Inflammatory macrophage treated with lipopolysaccharide for 1 hour (primary cell): ENCODE results near the gene TECR.
"Not testable (repeated sequence)": the region's sequence is repeated elsewhere in the genome, so short reads cannot be mapped to it uniquely, and the experiment has no call there.

ENCODE experiments used
- DNase-seq, 2 donors: peaks; one replicate each; pipeline ENCODE4 v3.0.0-alpha.2; 2020 to 2022

Gene TECR

DNA sequence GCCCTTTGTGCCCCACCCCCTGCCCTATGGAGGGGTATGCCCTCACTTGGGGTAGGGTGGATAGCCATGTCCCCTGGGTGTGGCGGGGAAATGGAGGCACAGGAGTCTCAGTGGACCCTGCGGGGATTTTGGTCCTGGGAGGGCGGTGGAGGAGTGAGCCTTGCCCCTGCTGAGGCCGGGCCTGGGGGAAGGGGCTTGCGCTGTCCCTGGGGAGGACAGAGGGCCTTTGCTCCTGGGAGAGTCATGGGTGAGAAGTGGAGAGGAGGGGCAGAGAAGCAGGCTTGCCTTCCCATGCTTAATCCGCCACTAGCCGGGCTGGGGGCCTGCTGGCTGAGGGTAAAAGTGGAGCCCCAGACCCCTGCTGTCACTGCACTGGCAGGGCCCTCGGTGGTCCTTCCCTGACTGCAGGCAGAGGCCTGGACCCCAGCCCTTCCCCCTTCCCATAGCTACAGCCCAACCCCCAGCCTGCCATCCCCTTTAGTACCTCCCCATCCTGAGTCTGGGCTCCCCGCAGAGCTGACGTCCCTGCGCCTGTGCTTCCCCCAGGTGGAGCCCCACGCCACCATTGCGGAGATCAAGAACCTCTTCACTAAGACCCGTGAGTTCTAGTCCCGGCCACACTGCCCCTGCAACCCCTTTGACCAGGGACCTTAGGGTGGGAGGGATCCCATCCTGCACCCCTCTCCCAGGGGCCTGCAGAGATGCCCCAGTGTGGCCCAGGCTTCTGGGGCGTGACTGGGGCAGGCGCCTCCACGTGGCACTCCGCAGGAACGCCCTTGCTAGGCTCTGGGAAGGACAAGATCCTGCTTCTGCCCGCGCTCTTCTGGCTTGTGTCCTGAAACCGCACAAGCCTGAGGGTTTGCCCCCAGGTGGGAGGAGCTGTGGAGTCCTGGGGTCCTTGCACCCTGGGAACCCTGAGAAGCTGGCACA, 33.5 kb downstream of the TECR start:
- no peak for DNase-seq

DNA sequence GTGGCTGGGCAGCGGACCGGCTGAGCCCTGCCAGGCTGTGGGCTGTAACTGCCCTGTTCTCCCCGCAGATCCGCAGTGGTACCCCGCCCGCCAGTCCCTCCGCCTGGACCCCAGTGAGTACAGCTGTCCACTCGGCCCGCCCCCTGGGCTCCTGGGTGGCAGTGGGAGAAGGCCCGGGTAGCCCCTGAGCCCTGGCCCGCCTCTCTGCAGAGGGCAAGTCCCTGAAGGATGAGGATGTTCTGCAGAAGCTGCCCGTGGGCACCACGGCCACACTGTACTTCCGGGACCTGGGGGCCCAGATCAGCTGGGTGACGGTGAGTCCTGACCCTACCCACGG, 34.2 kb downstream of the TECR start:
- DNase-seq: no peak

DNA sequence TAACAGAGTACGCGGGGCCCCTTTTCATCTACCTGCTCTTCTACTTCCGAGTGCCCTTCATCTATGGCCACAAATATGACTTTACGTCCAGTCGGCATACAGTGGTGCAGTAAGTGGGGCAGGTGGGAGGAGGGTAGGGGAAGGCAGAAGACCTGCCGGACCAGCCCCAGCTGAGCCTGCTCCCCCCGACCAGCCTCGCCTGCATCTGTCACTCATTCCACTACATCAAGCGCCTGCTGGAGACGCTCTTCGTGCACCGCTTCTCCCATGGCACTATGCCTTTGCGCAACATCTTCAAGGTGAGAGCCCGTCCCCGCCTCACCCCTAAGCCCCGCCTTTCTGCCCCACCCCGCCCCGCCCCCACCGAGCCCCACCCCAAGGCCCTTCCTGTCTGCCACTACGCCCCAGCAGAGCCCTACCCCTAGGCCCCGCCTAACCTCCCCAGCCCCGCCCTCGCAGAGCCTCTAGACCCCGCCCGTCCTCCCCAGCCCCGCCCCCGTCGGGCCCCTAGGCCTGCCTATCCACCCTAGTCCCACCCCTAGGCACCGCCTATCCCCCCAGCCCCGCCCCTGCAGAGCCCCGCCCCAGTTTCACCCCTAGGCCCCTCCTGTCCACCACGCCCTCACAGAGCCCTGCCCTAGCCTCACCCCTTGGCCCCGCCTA, 34.7 kb downstream of the TECR start:
- peak in 1 of 2 donors; percentile 11 for DNase-seq

DNA sequence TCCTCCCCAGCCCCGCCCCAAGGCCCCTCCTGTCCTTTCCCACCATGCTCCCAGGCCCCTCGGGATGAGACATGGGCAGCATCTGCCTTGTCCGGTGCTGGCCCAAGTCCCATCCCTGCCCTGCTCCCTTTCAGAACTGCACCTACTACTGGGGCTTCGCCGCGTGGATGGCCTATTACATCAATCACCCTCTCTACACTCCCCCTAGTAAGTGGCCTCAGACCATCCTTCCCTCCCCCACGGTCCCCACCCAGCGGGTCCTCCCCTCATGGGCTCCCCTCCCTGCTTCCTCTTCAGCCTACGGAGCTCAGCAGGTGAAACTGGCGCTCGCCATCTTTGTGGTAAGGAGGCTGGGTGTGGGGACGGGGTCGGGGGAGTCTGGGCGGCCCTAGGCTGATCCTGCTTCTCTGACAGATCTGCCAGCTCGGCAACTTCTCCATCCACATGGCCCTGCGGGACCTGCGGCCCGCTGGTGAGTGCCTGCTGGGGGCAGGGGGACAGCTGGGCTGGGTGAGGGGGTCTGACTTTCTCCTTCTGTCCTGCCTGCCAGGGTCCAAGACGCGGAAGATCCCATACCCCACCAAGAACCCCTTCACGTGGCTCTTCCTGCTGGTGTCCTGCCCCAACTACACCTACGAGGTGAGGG, 35.4 kb downstream of the TECR start:
- not testable (repeated sequence) for DNase-seq

DNA sequence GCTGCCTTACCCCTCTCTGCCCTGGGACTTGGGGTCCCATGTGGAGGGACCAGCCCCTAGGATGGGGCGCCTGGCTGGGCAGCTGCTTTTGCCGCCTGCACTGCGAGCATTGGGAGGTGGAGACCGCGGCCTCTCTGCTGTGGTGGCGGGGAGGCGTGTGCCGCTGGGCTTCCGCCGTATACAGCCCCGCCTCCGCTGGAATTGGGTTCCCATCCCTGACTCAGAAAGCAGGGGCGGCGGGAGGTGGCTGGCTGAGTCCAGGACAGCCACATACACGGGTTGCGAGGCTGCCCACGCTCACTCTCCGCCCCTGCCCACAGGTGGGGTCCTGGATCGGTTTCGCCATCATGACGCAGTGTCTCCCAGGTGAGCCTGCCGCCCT, 35.9 kb downstream of the TECR start:
- no peak for DNase-seq

DNA sequence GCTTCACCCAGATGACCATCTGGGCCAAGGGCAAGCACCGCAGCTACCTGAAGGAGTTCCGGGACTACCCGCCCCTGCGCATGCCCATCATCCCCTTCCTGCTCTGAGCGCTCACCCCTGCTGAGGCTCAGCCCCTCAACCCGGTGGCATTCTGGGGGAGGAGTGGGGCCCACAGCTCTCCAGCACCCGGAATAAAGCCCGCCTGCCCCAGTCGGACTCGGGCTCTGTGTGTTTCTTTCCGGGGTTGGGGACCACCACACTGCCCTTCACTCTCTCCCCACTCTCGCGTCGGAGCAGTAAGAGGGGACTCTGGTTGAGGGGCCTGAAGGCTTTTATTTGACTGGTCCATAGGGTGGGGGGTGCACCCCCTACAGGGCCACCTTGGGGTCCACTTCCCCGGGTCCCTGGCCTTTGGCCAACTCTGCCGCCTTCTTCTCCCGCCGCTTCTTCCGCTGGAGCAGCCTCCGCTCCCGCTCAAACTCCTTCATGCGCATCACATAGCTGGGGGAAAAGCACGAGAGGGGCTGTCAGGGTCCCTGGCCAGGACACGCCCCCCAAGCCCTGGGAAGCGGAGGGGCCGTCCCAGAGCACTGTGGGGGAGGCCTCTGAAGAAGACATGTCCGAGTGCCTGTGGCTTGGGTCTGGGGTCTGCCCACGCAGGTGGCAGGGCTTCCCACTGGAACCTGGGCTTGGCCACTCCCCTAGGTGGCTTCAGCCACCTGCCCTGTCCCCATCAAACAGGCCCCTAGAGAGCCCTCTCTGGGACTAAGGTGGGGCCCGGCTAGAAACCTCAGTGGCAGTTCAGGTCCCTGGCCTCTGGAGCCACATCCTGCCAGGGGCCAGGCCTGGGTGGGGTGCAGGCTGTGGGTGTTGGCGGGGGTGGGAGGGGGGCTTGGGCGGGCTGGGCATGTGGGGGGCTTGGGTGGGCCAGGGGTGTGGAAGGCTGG, 36.6 kb downstream of the TECR start:
- no peak for DNase-seq

DNA sequence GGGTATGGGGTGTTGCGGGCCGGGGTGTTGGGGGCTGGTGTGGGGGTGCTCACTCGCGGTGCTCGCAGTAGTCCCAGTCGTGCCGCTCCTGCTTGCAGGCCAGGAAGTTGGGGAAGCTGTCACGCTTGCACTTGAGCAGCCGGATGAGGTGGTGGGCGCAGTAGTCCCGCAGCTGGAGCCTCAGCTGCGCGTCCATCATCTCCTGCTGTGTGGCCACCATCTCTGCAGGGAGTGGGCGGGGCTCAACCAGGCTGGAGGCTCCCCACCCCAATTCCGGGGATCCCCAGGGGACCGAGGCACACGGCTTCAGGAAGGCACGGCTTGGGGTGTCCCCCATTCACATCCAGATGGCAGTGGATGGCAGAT, 37.3 kb downstream of the TECR start:
- no peak for DNase-seq

DNA sequence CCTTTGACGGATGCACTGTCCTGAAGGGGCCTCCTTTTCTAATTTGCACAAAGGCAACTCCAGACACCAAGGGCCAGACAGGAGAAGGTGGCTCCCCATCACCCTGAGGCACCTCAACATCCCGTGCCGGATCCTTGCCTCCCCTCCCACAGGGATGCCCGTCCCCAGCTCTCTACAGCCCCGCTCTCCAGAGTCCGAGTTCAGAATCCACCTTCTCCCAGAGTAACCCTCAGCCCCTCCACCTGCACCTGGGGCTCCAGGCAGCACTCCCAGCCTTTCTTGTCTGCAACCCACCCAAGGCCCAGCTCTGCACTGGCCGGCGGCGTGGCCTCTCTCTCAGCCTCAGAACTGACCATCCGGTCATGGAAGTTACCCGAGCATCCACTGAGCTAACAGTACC, 37.7 kb downstream of the TECR start:
- no peak for DNase-seq

DNA sequence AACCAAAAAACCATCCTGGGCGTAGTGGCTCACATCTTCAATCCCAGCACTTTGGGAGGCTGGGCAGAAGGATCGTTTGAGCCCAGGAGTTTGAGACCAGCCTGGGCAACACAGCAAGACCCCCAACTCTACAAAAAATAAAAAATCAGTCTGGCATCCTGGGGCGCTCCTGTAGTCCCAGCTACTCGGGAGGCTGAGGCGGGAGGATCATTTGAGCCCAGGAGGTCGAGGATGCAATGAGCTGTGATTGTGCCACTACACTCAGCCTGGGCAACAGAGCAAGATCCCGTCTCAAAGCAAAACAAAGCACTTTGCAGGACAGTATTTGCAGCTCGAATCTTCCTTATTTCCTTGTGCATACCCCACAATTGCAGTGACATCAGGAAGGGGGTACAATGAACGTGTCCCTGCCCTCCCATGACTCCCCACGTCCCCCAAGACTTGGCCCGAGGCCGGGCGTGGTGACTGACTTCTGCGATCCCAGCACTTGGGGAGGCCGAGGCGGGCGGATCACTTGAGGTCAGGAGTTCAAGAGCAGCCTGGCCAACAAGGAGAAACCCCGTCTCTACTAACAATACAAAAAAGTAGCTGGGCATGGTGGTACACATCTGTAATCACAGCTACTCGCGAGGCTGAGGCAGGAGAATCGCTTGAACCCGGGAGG, 41.6 kb downstream of the TECR start:
- no peak for DNase-seq

DNA sequence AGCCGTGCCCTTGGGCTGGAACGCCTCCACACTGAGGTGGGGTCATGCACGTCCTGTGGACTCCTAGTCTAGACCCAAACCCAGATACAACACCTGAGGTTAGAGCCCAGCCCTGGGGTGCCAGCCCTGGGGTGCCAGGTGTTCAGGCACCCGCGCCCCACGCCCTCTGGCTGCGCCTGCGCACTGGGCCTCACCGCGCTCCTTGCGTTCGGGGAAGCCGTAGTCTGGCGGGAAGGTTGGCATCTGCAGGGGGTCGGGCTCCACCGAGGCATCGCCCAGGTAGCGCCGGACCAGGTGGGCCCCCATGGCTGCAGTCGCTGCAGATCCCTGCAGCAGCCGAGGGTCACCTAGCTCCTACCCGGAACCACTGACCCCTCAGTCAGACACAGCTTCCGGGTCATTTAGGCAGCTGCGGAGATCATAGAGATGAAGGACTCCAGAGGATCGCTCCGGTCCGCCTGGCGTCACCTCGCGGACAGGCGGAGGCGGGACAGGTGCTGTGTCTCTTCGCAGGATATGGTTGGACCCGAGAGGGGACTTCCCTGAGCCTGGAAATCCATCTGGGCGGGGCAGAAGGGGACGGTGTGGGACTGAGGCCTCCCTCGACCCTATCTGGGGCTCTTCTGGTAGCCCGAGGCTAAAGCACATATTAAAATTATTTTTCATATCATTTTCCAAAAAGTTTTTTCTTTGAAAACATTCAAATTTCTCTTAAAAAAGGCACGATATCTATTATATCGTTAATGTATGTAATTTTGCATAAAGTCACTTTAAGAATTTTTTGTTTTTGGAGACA, 42.5 kb downstream of the TECR start, which contains the start of gene NDUFB7:
Gene NDUFB7, minus strand, starts transcription at position 372 of the 796 bp plus-strand sequence. Its CDS starts 66 bp downstream, at position 306.
- DNase-seq: peak; percentile 95 to 96

DNA sequence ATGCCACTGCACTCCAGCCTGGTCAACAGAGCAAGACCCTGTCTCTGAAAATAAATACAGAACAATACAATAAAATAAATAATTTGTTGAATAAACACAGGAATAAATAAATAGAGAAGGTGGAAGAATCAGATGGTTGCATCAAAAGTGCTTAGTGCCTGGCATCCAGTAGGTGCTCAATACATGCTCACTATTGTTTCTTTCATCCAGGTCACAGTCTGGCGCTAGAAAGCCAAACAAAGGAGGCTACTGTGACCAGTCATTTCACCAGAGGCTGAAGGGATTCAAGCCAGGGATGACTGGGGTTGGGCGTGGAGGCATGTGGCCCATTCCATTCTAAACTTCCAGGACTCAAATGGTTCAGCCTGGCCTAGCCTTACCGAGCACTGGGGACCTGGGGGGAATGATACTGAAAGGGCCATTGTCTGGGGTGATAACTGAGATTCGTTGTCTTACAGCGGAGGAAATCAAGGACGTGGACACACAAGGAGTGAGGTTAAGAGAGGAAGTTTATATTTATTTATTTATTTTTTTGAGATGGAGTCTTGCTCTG, 46.1 kb downstream of the TECR start:
- DNase-seq: no peak

DNA sequence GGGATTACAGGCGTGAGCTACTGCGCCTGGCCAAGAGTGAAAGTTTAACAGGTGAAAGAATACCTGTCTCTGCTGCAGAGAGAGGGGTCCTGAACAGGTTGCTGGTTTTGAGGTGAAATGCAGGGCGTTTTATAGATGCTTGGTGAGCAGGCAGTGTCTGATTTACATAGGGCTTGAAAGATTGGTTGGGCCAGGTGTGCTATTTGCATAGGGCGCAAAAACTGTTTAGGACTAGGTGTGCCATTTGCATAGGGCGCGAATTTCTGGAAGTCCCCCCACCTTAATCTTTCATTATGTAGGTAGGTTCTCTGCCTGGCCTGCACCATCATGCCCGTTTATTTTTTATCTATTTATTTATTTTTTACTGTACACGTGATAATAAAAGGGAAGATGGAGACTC, 47.0 kb downstream of the TECR start:
- no peak for DNase-seq

DNA sequence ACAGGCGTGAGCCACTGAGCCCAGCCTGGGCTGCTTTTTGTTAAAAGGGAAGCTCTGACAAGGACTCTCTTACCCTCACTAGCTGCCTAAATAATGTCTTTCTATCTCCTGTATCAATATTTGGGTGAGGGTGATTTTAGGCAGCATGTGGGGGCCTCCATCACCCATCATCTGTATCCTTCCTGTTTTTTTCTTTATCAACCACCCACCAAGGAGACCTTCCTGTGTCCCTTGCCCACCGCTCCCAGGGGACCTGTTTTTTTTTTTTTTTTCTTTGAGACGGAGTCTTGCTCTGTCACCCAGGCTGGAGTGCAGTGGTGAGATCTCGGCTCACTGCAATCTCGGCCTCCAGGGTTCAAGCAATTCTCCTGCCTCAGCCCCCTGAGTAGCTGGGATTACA, 47.9 kb downstream of the TECR start:
- DNase-seq: no peak

DNA sequence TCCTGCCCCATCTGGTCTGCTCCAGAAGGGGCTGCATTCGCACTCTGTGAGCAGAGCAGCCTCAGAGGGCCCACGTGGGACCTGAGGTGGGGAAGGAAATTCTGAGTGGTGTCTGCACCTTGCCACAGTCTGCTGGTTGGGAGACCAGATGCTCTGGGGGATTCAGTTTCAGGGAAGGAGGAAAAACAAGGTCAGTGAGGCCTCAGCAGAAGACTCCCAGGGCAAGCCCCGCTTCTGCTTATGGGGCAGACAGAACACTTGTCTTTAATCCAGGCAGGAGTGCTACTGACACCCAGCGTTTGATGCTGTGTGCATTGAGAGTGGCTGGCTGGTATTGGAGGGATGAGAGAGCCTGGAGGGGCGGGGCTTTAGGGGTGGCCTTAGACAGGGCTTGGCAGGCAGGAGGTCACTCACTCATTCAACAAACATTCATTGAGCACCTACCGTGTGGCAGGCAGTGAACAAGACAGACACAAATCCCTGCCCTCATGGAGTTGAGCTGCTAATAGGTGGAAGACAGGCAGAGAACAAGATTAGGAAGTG, 48.6 kb downstream of the TECR start:
- no peak for DNase-seq

DNA sequence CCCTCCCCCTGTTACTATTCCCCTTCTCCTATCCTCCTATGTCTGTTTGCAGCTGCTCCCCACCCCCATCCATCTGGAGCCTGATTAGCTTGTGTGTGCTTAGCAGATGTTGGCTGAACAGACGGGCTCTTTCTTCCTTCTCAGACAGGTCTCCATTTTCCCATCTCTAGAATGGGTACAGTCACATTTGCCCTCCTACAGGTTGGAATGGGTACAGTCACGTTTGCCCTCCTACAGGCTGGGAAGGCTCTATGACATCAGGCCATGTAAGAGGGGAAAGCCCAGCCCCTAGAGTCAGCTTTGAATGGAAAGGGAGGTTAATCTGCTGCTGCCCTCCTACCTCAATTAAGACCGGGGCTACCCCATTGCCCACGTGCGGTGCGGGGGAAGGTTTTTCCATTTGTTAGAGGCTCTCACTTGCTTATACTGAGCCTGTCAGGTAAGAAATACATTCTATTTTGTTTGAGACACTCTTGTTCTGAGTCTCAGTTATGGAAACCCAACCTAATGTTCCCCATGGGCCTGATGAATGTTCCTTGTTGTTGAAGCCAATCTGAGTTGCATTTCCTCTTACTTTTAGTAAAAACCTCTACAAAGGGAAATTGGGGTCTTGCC, 51.3 kb downstream of the TECR start:
- peak; percentile 23 to 44 for DNase-seq

DNA sequence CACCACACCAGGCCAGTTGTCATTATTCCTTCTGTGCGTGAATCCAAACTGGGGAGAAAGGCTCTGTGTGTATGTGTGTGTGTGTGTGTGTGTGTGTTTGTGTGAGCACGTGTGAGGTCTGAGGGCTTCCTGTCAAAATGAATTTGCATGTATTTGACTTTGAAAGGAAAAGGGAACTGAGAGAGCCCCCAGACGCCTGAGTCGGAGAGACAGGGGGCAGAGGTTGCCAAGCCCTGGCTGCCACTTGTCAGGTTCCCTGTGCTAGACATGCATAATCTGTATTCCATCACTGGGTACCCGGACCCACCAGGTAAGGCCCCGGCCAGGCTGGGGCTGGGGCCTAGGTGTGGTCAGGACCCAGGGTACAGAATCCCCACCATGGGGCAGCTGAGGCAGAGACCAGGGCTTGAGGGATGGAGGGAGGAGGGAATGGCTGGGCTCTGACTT, 53.5 kb downstream of the TECR start, which contains the start of gene CLEC17A:
Gene CLEC17A, plus strand, starts transcription at position 191 of the 447 bp plus-strand sequence. Its CDS starts 77 bp downstream, at position 268.
- DNase-seq: peak; percentile 22 to 26

DNA sequence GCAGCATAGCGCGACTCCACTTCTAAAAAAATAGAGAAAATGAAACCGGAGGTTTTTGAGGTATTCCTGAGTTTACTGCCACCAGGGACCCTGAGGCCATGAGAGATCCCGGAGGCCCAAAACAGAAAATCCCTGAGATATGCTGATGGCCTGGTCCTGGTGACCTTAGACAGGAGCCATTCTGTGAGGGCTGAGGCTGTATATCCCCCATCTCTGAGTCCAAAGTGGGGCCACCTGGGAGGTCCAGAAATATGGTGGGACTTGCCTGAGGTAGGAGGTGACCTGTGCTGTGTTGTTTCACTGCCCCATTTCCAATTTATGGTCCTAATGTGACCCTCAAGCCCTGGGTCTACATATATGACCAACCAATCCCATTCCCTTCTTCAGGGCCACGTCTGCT, 55.0 kb downstream of the TECR start:
- DNase-seq: not testable (repeated sequence)

DNA sequence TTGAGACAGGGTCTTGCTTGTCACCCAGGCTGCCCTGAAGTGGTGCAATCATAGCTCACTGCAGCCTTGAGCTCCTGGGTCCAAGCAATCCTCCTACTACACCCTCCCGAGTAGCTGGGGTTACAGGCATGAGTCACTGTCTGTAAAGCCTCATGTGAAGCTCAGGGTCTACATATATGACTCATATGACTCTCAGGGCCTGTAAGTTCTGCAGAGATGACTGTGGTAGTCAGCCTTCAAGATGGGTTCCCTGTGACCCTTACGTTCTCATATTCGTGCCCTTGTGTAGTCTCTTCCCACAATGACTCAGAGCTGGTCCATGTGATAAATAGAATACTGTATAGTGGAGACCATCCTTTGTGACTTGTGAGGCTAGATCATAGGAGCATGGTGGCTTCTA, 55.8 kb downstream of the TECR start:
- DNase-seq: peak; percentile 41 to 72

DNA sequence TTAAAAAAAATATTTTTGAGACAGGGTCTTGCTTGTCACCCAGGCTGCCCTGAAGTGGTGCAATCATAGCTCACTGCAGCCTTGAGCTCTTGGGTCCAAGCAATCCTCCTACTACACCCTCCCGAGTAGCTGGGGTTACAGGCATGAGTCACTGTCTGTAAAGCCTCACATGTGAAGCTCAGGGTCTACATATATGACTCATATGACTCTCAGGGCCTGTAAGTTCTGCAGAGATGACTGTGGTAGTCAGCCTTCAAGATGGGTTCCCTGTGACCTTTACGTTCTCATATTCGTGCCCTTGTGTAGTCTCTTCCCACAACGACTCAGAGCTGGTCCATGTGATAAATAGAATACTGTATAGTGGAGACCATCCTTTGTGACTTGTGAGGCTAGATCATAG, 60.0 kb downstream of the TECR start:
- peak; percentile 13 to 41 for DNase-seq

DNA sequence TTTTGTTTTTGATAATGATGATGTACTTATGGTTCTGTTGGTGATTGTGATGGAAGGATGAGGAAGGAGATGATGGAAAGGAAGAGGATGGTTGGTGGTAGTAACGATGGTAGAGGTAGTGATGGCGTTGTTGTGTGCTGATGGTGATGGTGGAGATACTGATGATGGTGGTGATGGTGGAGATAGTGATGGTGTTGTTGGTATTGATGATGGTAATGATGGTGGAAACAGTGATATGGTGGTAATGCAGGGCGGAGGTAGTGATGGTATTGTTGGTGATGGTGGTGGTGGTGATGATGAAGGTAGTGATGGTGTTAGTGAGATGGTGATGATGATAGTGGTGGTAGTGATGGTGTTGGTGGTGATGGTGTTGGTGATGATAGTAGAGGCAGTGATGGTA, 66.2 kb downstream of the TECR start:
- DNase-seq: no peak
